ENCODE data around the gene DMRT3. TPM values are rescaled to one million over a fixed set of nuclear protein-coding genes. Genes with fewer than 3 reads are reported as not detected.

The DMRT3 gene
- total and polyA plus RNA-seq, 2 donors (not counting 1 experiment from before 2014, with no cell fraction given) = not detected

GRCh38 chr9:1034271-1034670, 57.8 kb downstream of the DMRT3 start:
- no peaks in the 10 kb centered on the region for H3K79me2 ChIP-seq (ENCODE audit: control insufficient read depth, insufficient read depth, low read length)
- H3K9me3 ChIP-seq (ENCODE audit: control extremely low read depth in 1 of 3, control insufficient read depth in 2 of 3, insufficient read depth in 1 of 3, low read length in 2 of 3) = no peaks in the 10 kb centered on the region
- peaks cover 0 to 4% (median 1%) of the 10 kb centered on the region in 4 experiments for H3K27me3 ChIP-seq (replicated peaks in 1 of 4; ENCODE audit: control extremely low read depth in 1 of 4, control insufficient read depth in 3 of 4, insufficient read depth in 4 of 4, low read length in 3 of 4)
- no peak overlapping the region for H2AFZ ChIP-seq (ENCODE audit: insufficient read depth, low read depth, low read length, poor library complexity, severe bottlenecking)
- intact Hi-C loops (cut with micrococcal nuclease) = no loop called here
- H3K4me1 Mint-ChIP-seq = no peaks in the 10 kb centered on the region
- H3K4me3 ChIP-seq (ENCODE audit: control extremely low read depth in 1 of 5, extremely low read depth in 1 of 5, insufficient read depth in 1 of 5, low read depth in 2 of 5, low read length in 4 of 5) = no peak overlapping the region
- peaks cover 44% of the 10 kb centered on the region for H3K27me3 Mint-ChIP-seq
- no CpG with 5 or more reads among the region's 3 CpGs for WGBS (ENCODE audit: insufficient coverage)
- H3K9me3 Mint-ChIP-seq (ENCODE audit: insufficient read depth) = no peaks in the 10 kb centered on the region
- H3K4me3 Mint-ChIP-seq = no peak overlapping the region
- POLR2A ChIA-PET = no interaction called here
- H4K20me1 ChIP-seq (ENCODE audit: control insufficient read depth, insufficient read depth, low read length, poor library complexity, severe bottlenecking) = no peaks in the 10 kb centered on the region
- H3K27ac Mint-ChIP-seq = no peak overlapping the region
- no peaks in the 10 kb centered on the region for H3K4me1 ChIP-seq (ENCODE audit: control insufficient read depth in 2 of 2, insufficient read depth in 2 of 2, low read length in 2 of 2)
- ATAC-seq (ENCODE audit: low read depth) (no peak), DNase-seq (no peak)
- no peak overlapping the region for H3K27ac ChIP-seq (ENCODE audit: low read length in 2 of 2)
- H3K4me2 ChIP-seq (replicated peaks; ENCODE audit: low read depth, low read length, poor library complexity, severe bottlenecking) = no peak overlapping the region
- H3K9ac ChIP-seq (ENCODE audit: low read length) = no peak overlapping the region
- H3K36me3 ChIP-seq (replicated peaks in 1 of 2; ENCODE audit: control extremely low read depth in 1 of 2, control insufficient read depth in 1 of 2, extremely low read depth in 1 of 2, insufficient read depth in 2 of 2, low read length in 1 of 2) = no peaks in the 10 kb centered on the region
- CTCF ChIA-PET = interaction anchor here (0.9 kb wide), 1 partner anchor 25 kb away, joined by 3 read pairs; no protein-coding TSS in a partner anchor
- TF ChIP-seq EZH2 (IDR thresholded peaks at IDR 0.05; ENCODE audit: borderline replicate concordance, insufficient read depth, low read depth, low read length, poor library complexity, severe bottlenecking) = no peak
- TF ChIP-seq, protein P1, sequence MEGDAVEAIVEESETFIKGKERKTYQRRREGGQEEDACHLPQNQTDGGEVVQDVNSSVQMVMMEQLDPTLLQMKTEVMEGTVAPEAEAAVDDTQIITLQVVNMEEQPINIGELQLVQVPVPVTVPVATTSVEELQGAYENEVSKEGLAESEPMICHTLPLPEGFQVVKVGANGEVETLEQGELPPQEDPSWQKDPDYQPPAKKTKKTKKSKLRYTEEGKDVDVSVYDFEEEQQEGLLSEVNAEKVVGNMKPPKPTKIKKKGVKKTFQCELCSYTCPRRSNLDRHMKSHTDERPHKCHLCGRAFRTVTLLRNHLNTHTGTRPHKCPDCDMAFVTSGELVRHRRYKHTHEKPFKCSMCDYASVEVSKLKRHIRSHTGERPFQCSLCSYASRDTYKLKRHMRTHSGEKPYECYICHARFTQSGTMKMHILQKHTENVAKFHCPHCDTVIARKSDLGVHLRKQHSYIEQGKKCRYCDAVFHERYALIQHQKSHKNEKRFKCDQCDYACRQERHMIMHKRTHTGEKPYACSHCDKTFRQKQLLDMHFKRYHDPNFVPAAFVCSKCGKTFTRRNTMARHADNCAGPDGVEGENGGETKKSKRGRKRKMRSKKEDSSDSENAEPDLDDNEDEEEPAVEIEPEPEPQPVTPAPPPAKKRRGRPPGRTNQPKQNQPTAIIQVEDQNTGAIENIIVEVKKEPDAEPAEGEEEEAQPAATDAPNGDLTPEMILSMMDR (IDR thresholded peaks at IDR 0.05) = no peak

GRCh38 chr9:1039589-1039988, 63.1 kb downstream of the DMRT3 start:
- H3K4me2 ChIP-seq (replicated peaks; ENCODE audit: low read depth, low read length, poor library complexity, severe bottlenecking) = no peak overlapping the region
- no peak overlapping the region for H3K4me3 Mint-ChIP-seq
- CTCF ChIA-PET = no interaction called here

More at GRCh38 chr9:1039589-1039988, 63.1 kb downstream of the DMRT3 start:
- Histone ChIP-seq H3K4me3 (ENCODE audit: control extremely low read depth in 1 of 5, extremely low read depth in 1 of 5, insufficient read depth in 1 of 5, low read depth in 2 of 5, low read length in 4 of 5) (no peak overlapping the region), H3K27ac (ENCODE audit: low read length in 2 of 2) (no peak overlapping the region), H4K20me1 (ENCODE audit: control insufficient read depth, insufficient read depth, low read length, poor library complexity, severe bottlenecking) (no peaks in the 10 kb centered on the region), H2AFZ (ENCODE audit: insufficient read depth, low read depth, low read length, poor library complexity, severe bottlenecking) (no peak overlapping the region), H3K9ac (ENCODE audit: low read length) (no peak overlapping the region), H3K27me3 (replicated peaks in 1 of 4; ENCODE audit: control extremely low read depth in 1 of 4, control insufficient read depth in 3 of 4, insufficient read depth in 4 of 4, low read length in 3 of 4) (peaks cover 2 to 46% (median 28%) of the 10 kb centered on the region in 4 experiments), H3K79me2 (ENCODE audit: control insufficient read depth, insufficient read depth, low read length) (no peaks in the 10 kb centered on the region), H3K36me3 (replicated peaks in 1 of 2; ENCODE audit: control extremely low read depth in 1 of 2, control insufficient read depth in 1 of 2, extremely low read depth in 1 of 2, insufficient read depth in 2 of 2, low read length in 1 of 2) (no peaks in the 10 kb centered on the region), H3K4me1 (ENCODE audit: control insufficient read depth in 2 of 2, insufficient read depth in 2 of 2, low read length in 2 of 2) (peaks cover 5% of the 10 kb centered on the region in 2 donors), H3K9me3 (ENCODE audit: control extremely low read depth in 1 of 3, control insufficient read depth in 2 of 3, insufficient read depth in 1 of 3, low read length in 2 of 3) (peaks cover 0 to 10% (median 0%) of the 10 kb centered on the region in 3 donors)
- Mint-ChIP-seq H3K27ac (no peak overlapping the region), H3K4me1 (peaks cover 5% of the 10 kb centered on the region), H3K27me3 (peaks cover 53% of the 10 kb centered on the region), H3K9me3 (ENCODE audit: insufficient read depth) (no peaks in the 10 kb centered on the region)
- no CpG with 5 or more reads among the region's 4 CpGs for WGBS (ENCODE audit: insufficient coverage)
- ATAC-seq (ENCODE audit: low read depth) (no peak), DNase-seq (no peak)
- POLR2A ChIA-PET = no interaction called here
- TF ChIP-seq, protein P1 (IDR thresholded peaks at IDR 0.05) = no peak
- TF ChIP-seq EZH2 (IDR thresholded peaks at IDR 0.05; ENCODE audit: borderline replicate concordance, insufficient read depth, low read depth, low read length, poor library complexity, severe bottlenecking) = no peak
- intact Hi-C loops (cut with micrococcal nuclease) = no loop called here

Small RNA genes within 50 kb of the gene (small RNA-seq; reads per million reads assigned to genes)
- gene RNU6-1073P (ENCODE audit: insufficient read length, low read depth, low replicate concordance) = not detected

Other genes starting within 250 kb of the DMRT3 start
- gene DMRT1, start 135.0 kb upstream of the DMRT3 start, total RNA-seq = not detected in 2 replicates
- gene DMRT1, start 135.0 kb upstream of the DMRT3 start, polyA plus RNA-seq = not detected in 2 replicates
- not detected in 2 replicates for gene DMRT2, start 73.7 kb downstream of the DMRT3 start, total RNA-seq
- gene DMRT2, start 73.7 kb downstream of the DMRT3 start, polyA plus RNA-seq = not detected in 2 replicates

Data from B cell (primary cell).